Liver (tissue), 9 donors: ENCODE data around the gene CSNK1D. TPM values are rescaled to one million over a fixed set of nuclear protein-coding genes. Genes with fewer than 3 reads are reported as not detected.

ENCODE experiments used
- DNase-seq: peaks from one replicate; pipeline ENCODE4 v3.0.0-alpha.2; 2017; ENCODE audit warnings: low spot score
- H3K27ac ChIP-seq, 2 donors: one replicate each; pipeline ENCODE4 v1.7.0; 2013; ENCODE audit warnings: inconsistent platforms in 2 of 2, low read length in 2 of 2, control low read depth in 1 of 2, low read depth in 1 of 2, mild to moderate bottlenecking in 1 of 2
- H3K27me3 ChIP-seq, 4 donors: one replicate each; pipeline versions ENCODE4 v1.6.1 to v1.7.0; 2013; ENCODE audit warnings: low read length in 3 of 4, inconsistent platforms in 1 of 4, mild to moderate bottlenecking in 1 of 4, moderate library complexity in 1 of 4; ENCODE audit not compliant: control insufficient read depth in 4 of 4, insufficient read depth in 4 of 4
- H3K36me3 ChIP-seq, 4 donors: one replicate each; pipeline versions ENCODE4 v1.6.1 to v1.7.0; 2013; ENCODE audit warnings: low read length in 3 of 4, mild to moderate bottlenecking in 3 of 4, low read depth in 1 of 4, moderate library complexity in 1 of 4; ENCODE audit not compliant: control insufficient read depth in 4 of 4, insufficient read depth in 3 of 4
- H3K4me1 ChIP-seq, 4 donors: one replicate each; pipeline versions ENCODE4 v1.6.1 to v1.7.0; 2013; ENCODE audit warnings: low read length in 3 of 4, mild to moderate bottlenecking in 3 of 4, moderate library complexity in 1 of 4; ENCODE audit not compliant: control insufficient read depth in 4 of 4, insufficient read depth in 4 of 4
- H3K4me3 ChIP-seq, 3 donors: one replicate each; pipeline versions ENCODE4 v1.6.1 to v1.7.0; 2013; ENCODE audit warnings: low read length in 3 of 3, control low read depth in 1 of 3, low read depth in 1 of 3, mild to moderate bottlenecking in 1 of 3
- H3K9ac ChIP-seq, 2 donors: one replicate each; pipeline ENCODE4 v1.7.0; 2013; ENCODE audit warnings: low read length in 2 of 2, mild to moderate bottlenecking in 2 of 2, moderate library complexity in 2 of 2, control low read depth in 1 of 2, low read depth in 1 of 2
- H3K9me3 ChIP-seq, 4 donors: one replicate each; pipeline versions ENCODE4 v1.6.1 to v1.7.0; 2013; ENCODE audit warnings: low read length in 3 of 4; ENCODE audit not compliant: control insufficient read depth in 4 of 4
- EGR1 ChIP-seq, 2 donors: IDR thresholded peaks; 2 replicates each; pipeline ENCODE4 v1.6.1; 2016 to 2018; ENCODE audit warnings: antibody characterized with exemption in 2 of 2, low read depth in 2 of 2
- FOXA2 ChIP-seq: IDR thresholded peaks from 2 replicates; pipeline ENCODE4 v1.6.1; 2016; ENCODE audit warnings: antibody characterized with exemption
- HNF4A ChIP-seq, 2 donors: conservative IDR thresholded peaks; 2 replicates each; pipeline ENCODE4 v1.6.1; 2016; ENCODE audit warnings: antibody characterized with exemption in 2 of 2, mild to moderate bottlenecking in 2 of 2
- HNF4G ChIP-seq: IDR thresholded peaks from 2 replicates; pipeline ENCODE4 v1.6.1; 2016; ENCODE audit warnings: antibody characterized with exemption
- JUND ChIP-seq, 2 donors: IDR thresholded peaks; 2 replicates each; pipeline ENCODE4 v1.6.1; 2016; ENCODE audit warnings: antibody characterized with exemption in 2 of 2
- NR2F2 ChIP-seq: IDR thresholded peaks from 2 replicates; pipeline ENCODE4 v1.6.1; 2016; ENCODE audit warnings: antibody characterized with exemption
- RAD21 ChIP-seq, 2 donors: IDR thresholded peaks; 2 replicates each; pipeline ENCODE4 v1.6.1; 2016; ENCODE audit warnings: antibody characterized with exemption in 2 of 2, mild to moderate bottlenecking in 2 of 2
- RXRA ChIP-seq, 2 donors: IDR thresholded peaks; 2 replicates each; pipeline ENCODE4 v1.6.1; 2017 to 2018; ENCODE audit warnings: antibody characterized with exemption in 2 of 2, mild to moderate bottlenecking in 1 of 2
- SP1 ChIP-seq: IDR thresholded peaks from 2 replicates; pipeline ENCODE4 v1.6.1; 2018; ENCODE audit warnings: antibody characterized with exemption, mild to moderate bottlenecking
- TAF1 ChIP-seq: conservative IDR thresholded peaks from 2 replicates; pipeline ENCODE4 v1.6.1; 2016; ENCODE audit warnings: antibody characterized with exemption, mild to moderate bottlenecking
- YY1 ChIP-seq: IDR thresholded peaks from 2 replicates; pipeline ENCODE4 v1.6.1; 2016; ENCODE audit warnings: antibody characterized with exemption, mild to moderate bottlenecking
- WGBS: extraction: QIAGEN DNeasy Blood & Tissue Kit; methylation state at CpG from one replicate; pipeline ENCODE4 v1.1.7; 2013; 5-methylcytosine and 5-hydroxymethylcytosine counted together
- polyA plus RNA-seq, 2 donors: library from polyadenylated mRNA; stranded (reverse) in 1 of 2; unstranded in 1 of 2; fragments of 200-250 nt in 1 of 2; fragments of >200 nt in 1 of 2; fragmentation: Nextera tagmentation in 1 of 2; extraction: Ambion mirVana in 1 of 2; gene quantifications; one replicate each; pipeline versions ENCODE4 v1.2.1 to v1.2.3, GENCODE V29; 2013 to 2015
- total RNA-seq, 2 donors: library from RNA; depleted of rRNA; stranded (reverse); fragments of >200 nt; gene quantifications; one replicate each; pipeline ENCODE4 v1.2.3, GENCODE V29; 2014
- TF ChIP-seq, protein P1 (sequence below): IDR thresholded peaks from 2 replicates; pipeline ENCODE4 v1.6.1; 2016; ENCODE audit warnings: antibody characterized with exemption
- TF ChIP-seq, protein P2 (sequence below): IDR thresholded peaks from 2 replicates; pipeline ENCODE4 v1.6.1; 2016; ENCODE audit warnings: antibody characterized with exemption, mild to moderate bottlenecking
- TF ChIP-seq, protein P3 (sequence below): IDR thresholded peaks from 2 replicates; pipeline ENCODE4 v1.6.1; 2016; ENCODE audit warnings: antibody characterized with exemption
- TF ChIP-seq, protein P4 (sequence below): fragments of 150-350 bp; IDR thresholded peaks from 2 replicates; pipeline ENCODE4 v1.5.1; 2017; ENCODE audit warnings: improper control_type of control experiment, low read depth, low read length; ENCODE audit not compliant: missing input control
- donor health status: healthy.
- donor health status: healthy.
- donor health status: healthy.
- donor health status: healthy.
- donor health status: healthy.

Gene CSNK1D
- total and polyA plus RNA-seq, 4 donors = 22.0 to 49.0 (median 34.2) TPM

DNA sequence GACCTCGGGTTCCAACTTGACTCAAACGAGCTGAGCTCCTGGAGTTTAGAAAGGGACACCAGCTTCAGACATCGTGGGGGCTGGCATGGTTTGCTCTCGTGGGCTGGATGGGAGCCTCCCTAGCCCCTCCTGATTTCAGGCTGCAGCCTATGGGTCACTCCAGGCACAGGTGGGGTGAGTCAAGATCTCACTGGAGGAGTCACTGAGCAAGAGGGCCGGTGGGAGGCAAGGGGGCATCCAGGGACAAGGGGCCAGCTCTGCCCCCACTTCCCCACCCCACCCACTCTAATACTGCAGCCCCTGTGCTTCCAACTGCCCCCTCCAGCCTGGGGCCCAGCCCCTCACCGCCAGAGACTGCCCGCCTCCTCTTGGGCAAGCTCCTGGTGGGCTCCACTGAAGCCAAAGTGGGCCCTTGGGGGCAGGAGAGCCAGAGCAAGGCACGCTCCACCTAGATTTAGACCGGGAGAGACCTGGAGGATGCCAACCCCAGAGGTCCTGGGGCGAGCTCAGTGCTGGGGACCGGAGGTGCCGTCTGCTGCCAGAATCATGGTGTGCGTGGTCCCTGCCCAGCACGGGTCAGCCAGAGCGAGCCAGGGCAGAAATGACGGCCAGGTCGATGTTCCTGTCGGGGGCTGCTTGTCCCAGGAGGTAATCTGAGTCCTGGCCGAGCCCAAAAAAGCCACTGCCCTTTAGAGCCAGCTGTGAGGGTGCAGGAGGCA lies 38.3 kb downstream of the CSNK1D start:
- 89% methylated on average over 19 of the region's 19 CpGs for WGBS
- Histone ChIP-seq H3K36me3 (peaks cover 0 to 1% (median 0%) of the 10 kb centered on the region in 4 donors), H3K4me3 (no peak overlapping the region), H3K9me3 (no peaks in the 10 kb centered on the region), H3K27me3 (no peaks in the 10 kb centered on the region), H3K9ac (no peak overlapping the region), H3K4me1 (peaks cover 18 to 48% (median 33%) of the 10 kb centered on the region in 4 donors), H3K27ac (no peak overlapping the region)
- TF ChIP-seq TAF1 (no peak), FOXA2 (no peak), YY1 (no peak), EGR1 (IDR thresholded peaks at IDR 0.05; ENCODE audit: low read depth in 2 of 2) (no peak), NR2F2 (no peak), SP1 (no peak), RAD21 (IDR thresholded peaks at IDR 0.05) (no peak), JUND (IDR thresholded peaks at IDR 0.05) (no peak), HNF4G (no peak), HNF4A (conservative IDR thresholded peaks at IDR 0.05) (no peak), RXRA (IDR thresholded peaks at IDR 0.05) (no peak)
- TF ChIP-seq, protein P1, sequence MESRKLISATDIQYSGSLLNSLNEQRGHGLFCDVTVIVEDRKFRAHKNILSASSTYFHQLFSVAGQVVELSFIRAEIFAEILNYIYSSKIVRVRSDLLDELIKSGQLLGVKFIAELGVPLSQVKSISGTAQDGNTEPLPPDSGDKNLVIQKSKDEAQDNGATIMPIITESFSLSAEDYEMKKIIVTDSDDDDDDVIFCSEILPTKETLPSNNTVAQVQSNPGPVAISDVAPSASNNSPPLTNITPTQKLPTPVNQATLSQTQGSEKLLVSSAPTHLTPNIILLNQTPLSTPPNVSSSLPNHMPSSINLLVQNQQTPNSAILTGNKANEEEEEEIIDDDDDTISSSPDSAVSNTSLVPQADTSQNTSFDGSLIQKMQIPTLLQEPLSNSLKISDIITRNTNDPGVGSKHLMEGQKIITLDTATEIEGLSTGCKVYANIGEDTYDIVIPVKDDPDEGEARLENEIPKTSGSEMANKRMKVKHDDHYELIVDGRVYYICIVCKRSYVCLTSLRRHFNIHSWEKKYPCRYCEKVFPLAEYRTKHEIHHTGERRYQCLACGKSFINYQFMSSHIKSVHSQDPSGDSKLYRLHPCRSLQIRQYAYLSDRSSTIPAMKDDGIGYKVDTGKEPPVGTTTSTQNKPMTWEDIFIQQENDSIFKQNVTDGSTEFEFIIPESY = no peak
- TF ChIP-seq, protein P2, sequence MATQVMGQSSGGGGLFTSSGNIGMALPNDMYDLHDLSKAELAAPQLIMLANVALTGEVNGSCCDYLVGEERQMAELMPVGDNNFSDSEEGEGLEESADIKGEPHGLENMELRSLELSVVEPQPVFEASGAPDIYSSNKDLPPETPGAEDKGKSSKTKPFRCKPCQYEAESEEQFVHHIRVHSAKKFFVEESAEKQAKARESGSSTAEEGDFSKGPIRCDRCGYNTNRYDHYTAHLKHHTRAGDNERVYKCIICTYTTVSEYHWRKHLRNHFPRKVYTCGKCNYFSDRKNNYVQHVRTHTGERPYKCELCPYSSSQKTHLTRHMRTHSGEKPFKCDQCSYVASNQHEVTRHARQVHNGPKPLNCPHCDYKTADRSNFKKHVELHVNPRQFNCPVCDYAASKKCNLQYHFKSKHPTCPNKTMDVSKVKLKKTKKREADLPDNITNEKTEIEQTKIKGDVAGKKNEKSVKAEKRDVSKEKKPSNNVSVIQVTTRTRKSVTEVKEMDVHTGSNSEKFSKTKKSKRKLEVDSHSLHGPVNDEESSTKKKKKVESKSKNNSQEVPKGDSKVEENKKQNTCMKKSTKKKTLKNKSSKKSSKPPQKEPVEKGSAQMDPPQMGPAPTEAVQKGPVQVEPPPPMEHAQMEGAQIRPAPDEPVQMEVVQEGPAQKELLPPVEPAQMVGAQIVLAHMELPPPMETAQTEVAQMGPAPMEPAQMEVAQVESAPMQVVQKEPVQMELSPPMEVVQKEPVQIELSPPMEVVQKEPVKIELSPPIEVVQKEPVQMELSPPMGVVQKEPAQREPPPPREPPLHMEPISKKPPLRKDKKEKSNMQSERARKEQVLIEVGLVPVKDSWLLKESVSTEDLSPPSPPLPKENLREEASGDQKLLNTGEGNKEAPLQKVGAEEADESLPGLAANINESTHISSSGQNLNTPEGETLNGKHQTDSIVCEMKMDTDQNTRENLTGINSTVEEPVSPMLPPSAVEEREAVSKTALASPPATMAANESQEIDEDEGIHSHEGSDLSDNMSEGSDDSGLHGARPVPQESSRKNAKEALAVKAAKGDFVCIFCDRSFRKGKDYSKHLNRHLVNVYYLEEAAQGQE = no peak
- TF ChIP-seq, protein P3, sequence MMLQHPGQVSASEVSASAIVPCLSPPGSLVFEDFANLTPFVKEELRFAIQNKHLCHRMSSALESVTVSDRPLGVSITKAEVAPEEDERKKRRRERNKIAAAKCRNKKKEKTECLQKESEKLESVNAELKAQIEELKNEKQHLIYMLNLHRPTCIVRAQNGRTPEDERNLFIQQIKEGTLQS = no peak
- TF ChIP-seq, protein P4, sequence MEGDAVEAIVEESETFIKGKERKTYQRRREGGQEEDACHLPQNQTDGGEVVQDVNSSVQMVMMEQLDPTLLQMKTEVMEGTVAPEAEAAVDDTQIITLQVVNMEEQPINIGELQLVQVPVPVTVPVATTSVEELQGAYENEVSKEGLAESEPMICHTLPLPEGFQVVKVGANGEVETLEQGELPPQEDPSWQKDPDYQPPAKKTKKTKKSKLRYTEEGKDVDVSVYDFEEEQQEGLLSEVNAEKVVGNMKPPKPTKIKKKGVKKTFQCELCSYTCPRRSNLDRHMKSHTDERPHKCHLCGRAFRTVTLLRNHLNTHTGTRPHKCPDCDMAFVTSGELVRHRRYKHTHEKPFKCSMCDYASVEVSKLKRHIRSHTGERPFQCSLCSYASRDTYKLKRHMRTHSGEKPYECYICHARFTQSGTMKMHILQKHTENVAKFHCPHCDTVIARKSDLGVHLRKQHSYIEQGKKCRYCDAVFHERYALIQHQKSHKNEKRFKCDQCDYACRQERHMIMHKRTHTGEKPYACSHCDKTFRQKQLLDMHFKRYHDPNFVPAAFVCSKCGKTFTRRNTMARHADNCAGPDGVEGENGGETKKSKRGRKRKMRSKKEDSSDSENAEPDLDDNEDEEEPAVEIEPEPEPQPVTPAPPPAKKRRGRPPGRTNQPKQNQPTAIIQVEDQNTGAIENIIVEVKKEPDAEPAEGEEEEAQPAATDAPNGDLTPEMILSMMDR = no peak
- DNase-seq = no peak
